ENCODE results near the gene RIPK3.

Gene RIPK3

GRCh38 chr14:24315807-24316596 lies 23.8 kb downstream of the RIPK3 start:
- no peak overlapping the region for H3K4me3 ChIP-seq (ENCODE audit: control insufficient read depth, low read depth, low read length)
- no peak for DNase-seq (ENCODE audit: low read depth)
- TF ChIP-seq, protein P1, sequence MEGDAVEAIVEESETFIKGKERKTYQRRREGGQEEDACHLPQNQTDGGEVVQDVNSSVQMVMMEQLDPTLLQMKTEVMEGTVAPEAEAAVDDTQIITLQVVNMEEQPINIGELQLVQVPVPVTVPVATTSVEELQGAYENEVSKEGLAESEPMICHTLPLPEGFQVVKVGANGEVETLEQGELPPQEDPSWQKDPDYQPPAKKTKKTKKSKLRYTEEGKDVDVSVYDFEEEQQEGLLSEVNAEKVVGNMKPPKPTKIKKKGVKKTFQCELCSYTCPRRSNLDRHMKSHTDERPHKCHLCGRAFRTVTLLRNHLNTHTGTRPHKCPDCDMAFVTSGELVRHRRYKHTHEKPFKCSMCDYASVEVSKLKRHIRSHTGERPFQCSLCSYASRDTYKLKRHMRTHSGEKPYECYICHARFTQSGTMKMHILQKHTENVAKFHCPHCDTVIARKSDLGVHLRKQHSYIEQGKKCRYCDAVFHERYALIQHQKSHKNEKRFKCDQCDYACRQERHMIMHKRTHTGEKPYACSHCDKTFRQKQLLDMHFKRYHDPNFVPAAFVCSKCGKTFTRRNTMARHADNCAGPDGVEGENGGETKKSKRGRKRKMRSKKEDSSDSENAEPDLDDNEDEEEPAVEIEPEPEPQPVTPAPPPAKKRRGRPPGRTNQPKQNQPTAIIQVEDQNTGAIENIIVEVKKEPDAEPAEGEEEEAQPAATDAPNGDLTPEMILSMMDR (IDR thresholded peaks at IDR 0.05; ENCODE audit: control insufficient read depth, insufficient read depth, low read depth, low read length, missing control alignments) = no peak

GRCh38 chr14:24315243-24315806 lies 24.5 kb downstream of the RIPK3 start:
- no peak for DNase-seq (ENCODE audit: low read depth)
- H3K4me3 ChIP-seq (ENCODE audit: control insufficient read depth, low read depth, low read length) = no peak overlapping the region
- TF ChIP-seq, protein P1 (IDR thresholded peaks at IDR 0.05; ENCODE audit: control insufficient read depth, insufficient read depth, low read depth, low read length, missing control alignments) = no peak

- TF ChIP-seq, protein P1 (IDR thresholded peaks at IDR 0.05; ENCODE audit: control insufficient read depth, insufficient read depth, low read depth, low read length, missing control alignments) = no peak
- H3K4me3 ChIP-seq (ENCODE audit: control insufficient read depth, low read depth, low read length) = no peak overlapping the region
- no peak for DNase-seq (ENCODE audit: low read depth)
Measured at GRCh38 chr14:24314377-24315193, 25.2 kb downstream of the RIPK3 start.

DNA sequence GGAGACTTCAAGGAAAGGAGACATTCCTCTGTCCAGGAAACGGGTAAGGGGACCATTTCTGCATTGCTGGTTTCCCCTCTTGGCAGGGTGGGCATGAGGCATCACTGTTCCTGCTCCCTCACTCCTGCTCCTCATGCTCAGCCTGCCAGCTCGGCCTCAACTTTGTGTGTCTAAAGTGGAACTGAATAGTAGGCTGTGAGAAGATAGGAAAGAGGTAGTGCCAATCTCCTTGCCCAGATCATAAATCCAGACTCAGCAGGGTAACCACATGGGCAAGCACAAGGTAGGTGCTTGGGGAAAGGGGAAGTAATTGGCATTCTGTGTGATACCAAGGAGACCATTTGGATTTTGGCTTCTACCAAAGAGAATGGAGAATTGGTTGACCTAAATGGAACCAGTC lies 25.9 kb downstream of the RIPK3 start:
- H3K4me3 ChIP-seq (ENCODE audit: control insufficient read depth, low read depth, low read length) = no peak overlapping the region
- TF ChIP-seq, protein P1 (IDR thresholded peaks at IDR 0.05; ENCODE audit: control insufficient read depth, insufficient read depth, low read depth, low read length, missing control alignments) = no peak
- no peak for DNase-seq (ENCODE audit: low read depth)

DNA sequence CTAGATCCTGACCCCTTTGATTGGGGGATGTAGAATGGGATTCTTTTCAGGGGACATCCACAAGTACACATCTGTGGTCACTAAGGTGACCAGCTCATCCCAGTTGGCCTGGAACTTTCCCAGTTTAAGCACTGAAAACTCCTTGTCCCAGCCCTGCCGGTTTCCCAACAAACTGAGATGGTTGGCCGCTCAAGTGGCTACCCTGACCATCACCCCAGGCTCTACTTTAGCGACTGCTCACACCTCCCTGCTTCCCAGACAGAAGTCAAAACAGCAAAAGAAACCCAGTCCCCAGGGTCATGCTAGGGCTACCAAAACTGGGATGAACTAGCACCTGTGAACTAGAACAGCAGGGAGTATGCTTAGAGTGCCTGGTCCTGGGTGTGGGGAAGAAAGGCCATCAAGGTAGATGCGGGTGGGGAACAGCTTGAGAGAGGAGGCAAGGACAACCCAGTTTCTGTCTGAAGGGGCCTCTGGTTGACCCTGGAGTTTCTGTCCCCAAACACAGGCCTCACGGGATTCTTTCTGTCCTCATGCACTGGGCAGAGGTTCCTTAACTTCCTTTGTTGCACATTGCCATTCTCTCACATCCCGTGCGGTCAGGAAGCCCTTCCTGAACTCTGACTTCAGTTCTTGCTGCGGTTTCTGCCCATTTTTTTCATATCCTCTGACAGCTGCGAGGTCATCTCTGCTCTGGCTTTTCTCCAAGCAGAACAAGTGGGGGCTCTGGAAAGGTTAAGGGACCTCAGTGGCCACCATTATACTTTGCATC lies 26.9 kb downstream of the RIPK3 start:
- TF ChIP-seq, protein P1 (IDR thresholded peaks at IDR 0.05; ENCODE audit: control insufficient read depth, insufficient read depth, low read depth, low read length, missing control alignments) = no peak
- DNase-seq (ENCODE audit: low read depth) = no peak
- no peak overlapping the region for H3K4me3 ChIP-seq (ENCODE audit: control insufficient read depth, low read depth, low read length)
